ENCODE results near the gene MARCHF11.

DNA sequence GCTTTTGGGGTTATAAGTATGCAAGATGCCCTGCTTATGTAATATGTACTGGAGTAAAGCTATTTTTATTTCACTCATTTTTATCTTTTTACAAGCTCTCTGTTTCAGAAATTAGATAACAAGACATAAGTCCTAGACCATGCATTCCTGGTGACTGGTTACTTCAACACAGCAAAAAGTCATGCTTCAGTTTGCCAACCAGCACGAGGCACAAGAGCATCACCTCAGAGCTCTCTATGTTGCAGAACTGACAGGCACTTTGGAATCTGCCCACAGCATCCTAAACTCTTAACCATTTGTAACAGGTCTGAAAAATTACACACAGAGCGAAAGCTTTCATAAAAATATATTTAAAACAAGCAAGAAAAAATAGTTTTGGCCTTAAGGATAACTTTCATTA is 112.8 kb downstream of the MARCHF11 start:
- TF ChIP-seq, protein P1, sequence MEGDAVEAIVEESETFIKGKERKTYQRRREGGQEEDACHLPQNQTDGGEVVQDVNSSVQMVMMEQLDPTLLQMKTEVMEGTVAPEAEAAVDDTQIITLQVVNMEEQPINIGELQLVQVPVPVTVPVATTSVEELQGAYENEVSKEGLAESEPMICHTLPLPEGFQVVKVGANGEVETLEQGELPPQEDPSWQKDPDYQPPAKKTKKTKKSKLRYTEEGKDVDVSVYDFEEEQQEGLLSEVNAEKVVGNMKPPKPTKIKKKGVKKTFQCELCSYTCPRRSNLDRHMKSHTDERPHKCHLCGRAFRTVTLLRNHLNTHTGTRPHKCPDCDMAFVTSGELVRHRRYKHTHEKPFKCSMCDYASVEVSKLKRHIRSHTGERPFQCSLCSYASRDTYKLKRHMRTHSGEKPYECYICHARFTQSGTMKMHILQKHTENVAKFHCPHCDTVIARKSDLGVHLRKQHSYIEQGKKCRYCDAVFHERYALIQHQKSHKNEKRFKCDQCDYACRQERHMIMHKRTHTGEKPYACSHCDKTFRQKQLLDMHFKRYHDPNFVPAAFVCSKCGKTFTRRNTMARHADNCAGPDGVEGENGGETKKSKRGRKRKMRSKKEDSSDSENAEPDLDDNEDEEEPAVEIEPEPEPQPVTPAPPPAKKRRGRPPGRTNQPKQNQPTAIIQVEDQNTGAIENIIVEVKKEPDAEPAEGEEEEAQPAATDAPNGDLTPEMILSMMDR (IDR thresholded peaks at IDR 0.05; ENCODE audit: low read length): no peak
- no peak for TF ChIP-seq EZH2phosphoT487 (IDR thresholded peaks at IDR 0.05; ENCODE audit: low read length)

All from MM.1S (cell line).